HepG2 (cell line): Measurements from ENCODE around the gene DRAP1. TPM values are rescaled to one million over a fixed set of nuclear protein-coding genes. Genes with fewer than 3 reads are reported as not detected.

Experiments used
- AHR ChIP-seq: IDR thresholded peaks from 2 replicates; pipeline ENCODE4 v1.6.1; 2018; ENCODE audit warnings: missing genetic modification reagents, missing compliant biosample characterization
- DMAP1 ChIP-seq: IDR thresholded peaks from 2 replicates; pipeline ENCODE4 v1.6.1; 2016
- DPF2 ChIP-seq: sonication (generic); formaldehyde crosslinking; IDR thresholded peaks from 2 replicates; pipeline ENCODE4 v1.4.0; 2020; ENCODE audit warnings: mild to moderate bottlenecking, low read depth, missing genetic modification reagents, borderline replicate concordance
- FOSL2 ChIP-seq: sonication (generic); formaldehyde crosslinking; IDR thresholded peaks from 2 replicates; pipeline ENCODE4 v1.4.0; 2020; ENCODE audit warnings: missing genetic modification reagents
- FOXC1 ChIP-seq: sonication (generic); formaldehyde crosslinking; IDR thresholded peaks from 2 replicates; pipeline ENCODE4 v1.8.0; 2022; ENCODE audit warnings: mild to moderate bottlenecking, missing genetic modification reagents, borderline replicate concordance
- KDM1A ChIP-seq: IDR thresholded peaks from 2 replicates; pipeline ENCODE4 v1.6.1; 2016; ENCODE audit warnings: missing compliant biosample characterization
- MAFG ChIP-seq: sonication (generic); formaldehyde crosslinking; IDR thresholded peaks from 2 replicates; pipeline ENCODE4 v1.5.1; 2020; ENCODE audit warnings: mild to moderate bottlenecking, missing genetic modification reagents
- MZF1 ChIP-seq: sonication (generic); formaldehyde crosslinking; IDR thresholded peaks from 2 replicates; pipeline ENCODE4 v1.8.1; 2023; ENCODE audit warnings: mild to moderate bottlenecking, missing genetic modification reagents, borderline replicate concordance
- POLR2AphosphoS5 ChIP-seq: IDR thresholded peaks from 2 replicates; pipeline ENCODE4 v1.6.1; 2012; ENCODE audit warnings: low read depth, low read length
- RFX3 ChIP-seq: IDR thresholded peaks from 2 replicates; pipeline ENCODE4 v1.6.1; 2016; ENCODE audit warnings: missing biosample characterization, missing genetic modification reagents
- SKI ChIP-seq: fragments of 450-650 bp; IDR thresholded peaks from one replicate; pipeline ENCODE4 v1.6.1; 2018; ENCODE audit warnings: mild to moderate bottlenecking; ENCODE audit not compliant: partially characterized antibody
- SMARCC2 ChIP-seq: fragments of 450-650 bp; IDR thresholded peaks from 2 replicates; pipeline ENCODE4 v1.6.1; 2017; ENCODE audit warnings: antibody characterized with exemption, mild to moderate bottlenecking
- SNRNP70 ChIP-seq: fragments of 200-400 bp; formaldehyde crosslinking; IDR thresholded peaks from 2 replicates; pipeline ENCODE4 v1.6.1; 2017; ENCODE audit warnings: mild to moderate bottlenecking, low read depth, low read length, moderate library complexity
- ZFP90 ChIP-seq: sonication (generic); formaldehyde crosslinking; IDR thresholded peaks from 2 replicates; pipeline ENCODE4 v1.8.0; 2022; ENCODE audit warnings: missing genetic modification reagents, mild to moderate bottlenecking, inconsistent platforms, borderline replicate concordance
- ZNF460 ChIP-seq: sonication (generic); formaldehyde crosslinking; IDR thresholded peaks from 2 replicates; pipeline ENCODE4 v1.5.1; 2020; ENCODE audit warnings: missing genetic modification reagents, mild to moderate bottlenecking, borderline replicate concordance
- ZNF577 ChIP-seq: sonication (generic); formaldehyde crosslinking; IDR thresholded peaks from 2 replicates; pipeline ENCODE4 v1.4.0; 2020; ENCODE audit warnings: mild to moderate bottlenecking, low read depth, missing genetic modification reagents, borderline replicate concordance
- ZNF781 ChIP-seq: sonication (generic); formaldehyde crosslinking; IDR thresholded peaks from 2 replicates; pipeline ENCODE4 v1.5.1; 2020; ENCODE audit warnings: borderline replicate concordance, mild to moderate bottlenecking, missing genetic modification reagents; ENCODE audit errors: not compliant biosample characterization
- ZNF878 ChIP-seq: sonication (generic); formaldehyde crosslinking; IDR thresholded peaks from 2 replicates; pipeline ENCODE4 v1.8.1; 2023; ENCODE audit warnings: mild to moderate bottlenecking, missing genetic modification reagents, moderate library complexity
- polyA plus RNA-seq, 8 experiments: library from polyadenylated mRNA; depleted of rRNA in 3 of 8; stranded (reverse) in 7 of 8; unstranded in 1 of 8; fragments of >200 nt; fragmentation: Illumina TruSeq in 4 of 8; extraction: Trizol in 4 of 8; gene quantifications; 2 replicates each; pipeline versions ENCODE4 v1.2.1 to v1.2.3, GENCODE V29; 2011 to 2016; ENCODE audit warnings: low read depth in 4 of 8, missing spikeins in 1 of 8, mixed read lengths in 1 of 8; ENCODE audit not compliant: insufficient read depth in 1 of 8
- total RNA-seq, 5 experiments: library from RNA; depleted of rRNA; stranded (reverse); fragments of >200 nt; fragmentation: Illumina TruSeq; extraction: Trizol; gene quantifications; 2 replicates each; pipeline ENCODE4 v1.2.3, GENCODE V29; 2016; ENCODE audit warnings: low read depth in 1 of 5
- TF ChIP-seq, protein P1 (sequence below): sonication (generic); formaldehyde crosslinking; IDR thresholded peaks from 2 replicates; pipeline ENCODE4 v1.4.0; 2020; ENCODE audit warnings: missing genetic modification reagents, mild to moderate bottlenecking, borderline replicate concordance
- TF ChIP-seq, protein P2 (sequence below): IDR thresholded peaks from 2 replicates; pipeline ENCODE4 v1.4.0; 2020; ENCODE audit warnings: mild to moderate bottlenecking, missing genetic modification reagents
- TF ChIP-seq, protein P3 (sequence below): sonication (generic); formaldehyde crosslinking; IDR thresholded peaks from 2 replicates; pipeline ENCODE4 v1.4.0; 2020; ENCODE audit warnings: missing genetic modification reagents, borderline replicate concordance

Gene DRAP1
- total and polyA plus RNA-seq, 2 of the 13 experiments (the other 11 are each of a cell fraction or from before 2014, with no cell fraction given), result 46.8 to 52.3 TPM

DNA sequence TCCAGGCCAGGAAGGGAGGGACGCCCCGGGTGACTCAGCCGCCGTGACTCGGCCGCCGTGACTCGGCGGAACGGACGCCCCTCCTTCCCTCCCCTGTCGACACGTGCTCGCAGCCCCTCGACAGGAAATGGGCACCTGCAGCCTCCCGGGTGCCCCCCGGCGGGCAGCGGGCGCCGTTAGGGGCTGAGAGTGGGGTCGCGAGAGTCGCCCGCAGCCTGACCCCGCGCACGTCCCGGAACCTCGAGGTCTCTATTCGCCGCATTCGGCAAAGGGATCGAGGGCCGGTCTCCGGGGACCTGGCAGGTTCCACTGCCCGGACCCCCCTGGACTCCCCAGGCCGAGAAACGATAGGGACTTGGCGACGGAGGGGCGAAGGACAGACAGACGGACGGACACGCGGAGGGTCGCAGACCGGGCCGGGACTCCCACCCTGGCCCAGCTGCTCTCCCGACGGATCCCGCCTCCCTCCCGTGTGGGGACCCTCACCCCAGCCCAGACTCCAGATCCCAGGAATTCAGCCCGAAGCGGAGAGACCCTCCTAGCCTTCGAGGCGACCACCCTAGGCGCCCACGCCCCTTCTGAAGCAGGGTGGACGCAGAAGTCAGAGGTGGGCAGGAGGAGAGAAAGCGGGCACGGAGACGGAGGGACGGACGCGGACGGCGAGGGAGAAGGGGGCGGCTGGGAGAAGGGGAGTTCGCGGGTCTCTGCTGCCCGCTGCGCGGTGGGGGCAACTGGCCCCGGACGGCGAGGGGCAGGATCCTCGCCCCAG lies 19.7 kb upstream of the DRAP1 start (continued):
- TF ChIP-seq, protein P1, sequence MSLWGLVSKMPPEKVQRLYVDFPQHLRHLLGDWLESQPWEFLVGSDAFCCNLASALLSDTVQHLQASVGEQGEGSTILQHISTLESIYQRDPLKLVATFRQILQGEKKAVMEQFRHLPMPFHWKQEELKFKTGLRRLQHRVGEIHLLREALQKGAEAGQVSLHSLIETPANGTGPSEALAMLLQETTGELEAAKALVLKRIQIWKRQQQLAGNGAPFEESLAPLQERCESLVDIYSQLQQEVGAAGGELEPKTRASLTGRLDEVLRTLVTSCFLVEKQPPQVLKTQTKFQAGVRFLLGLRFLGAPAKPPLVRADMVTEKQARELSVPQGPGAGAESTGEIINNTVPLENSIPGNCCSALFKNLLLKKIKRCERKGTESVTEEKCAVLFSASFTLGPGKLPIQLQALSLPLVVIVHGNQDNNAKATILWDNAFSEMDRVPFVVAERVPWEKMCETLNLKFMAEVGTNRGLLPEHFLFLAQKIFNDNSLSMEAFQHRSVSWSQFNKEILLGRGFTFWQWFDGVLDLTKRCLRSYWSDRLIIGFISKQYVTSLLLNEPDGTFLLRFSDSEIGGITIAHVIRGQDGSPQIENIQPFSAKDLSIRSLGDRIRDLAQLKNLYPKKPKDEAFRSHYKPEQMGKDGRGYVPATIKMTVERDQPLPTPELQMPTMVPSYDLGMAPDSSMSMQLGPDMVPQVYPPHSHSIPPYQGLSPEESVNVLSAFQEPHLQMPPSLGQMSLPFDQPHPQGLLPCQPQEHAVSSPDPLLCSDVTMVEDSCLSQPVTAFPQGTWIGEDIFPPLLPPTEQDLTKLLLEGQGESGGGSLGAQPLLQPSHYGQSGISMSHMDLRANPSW (CRISPR knock-in tag), result no peak
- TF ChIP-seq, protein P2, sequence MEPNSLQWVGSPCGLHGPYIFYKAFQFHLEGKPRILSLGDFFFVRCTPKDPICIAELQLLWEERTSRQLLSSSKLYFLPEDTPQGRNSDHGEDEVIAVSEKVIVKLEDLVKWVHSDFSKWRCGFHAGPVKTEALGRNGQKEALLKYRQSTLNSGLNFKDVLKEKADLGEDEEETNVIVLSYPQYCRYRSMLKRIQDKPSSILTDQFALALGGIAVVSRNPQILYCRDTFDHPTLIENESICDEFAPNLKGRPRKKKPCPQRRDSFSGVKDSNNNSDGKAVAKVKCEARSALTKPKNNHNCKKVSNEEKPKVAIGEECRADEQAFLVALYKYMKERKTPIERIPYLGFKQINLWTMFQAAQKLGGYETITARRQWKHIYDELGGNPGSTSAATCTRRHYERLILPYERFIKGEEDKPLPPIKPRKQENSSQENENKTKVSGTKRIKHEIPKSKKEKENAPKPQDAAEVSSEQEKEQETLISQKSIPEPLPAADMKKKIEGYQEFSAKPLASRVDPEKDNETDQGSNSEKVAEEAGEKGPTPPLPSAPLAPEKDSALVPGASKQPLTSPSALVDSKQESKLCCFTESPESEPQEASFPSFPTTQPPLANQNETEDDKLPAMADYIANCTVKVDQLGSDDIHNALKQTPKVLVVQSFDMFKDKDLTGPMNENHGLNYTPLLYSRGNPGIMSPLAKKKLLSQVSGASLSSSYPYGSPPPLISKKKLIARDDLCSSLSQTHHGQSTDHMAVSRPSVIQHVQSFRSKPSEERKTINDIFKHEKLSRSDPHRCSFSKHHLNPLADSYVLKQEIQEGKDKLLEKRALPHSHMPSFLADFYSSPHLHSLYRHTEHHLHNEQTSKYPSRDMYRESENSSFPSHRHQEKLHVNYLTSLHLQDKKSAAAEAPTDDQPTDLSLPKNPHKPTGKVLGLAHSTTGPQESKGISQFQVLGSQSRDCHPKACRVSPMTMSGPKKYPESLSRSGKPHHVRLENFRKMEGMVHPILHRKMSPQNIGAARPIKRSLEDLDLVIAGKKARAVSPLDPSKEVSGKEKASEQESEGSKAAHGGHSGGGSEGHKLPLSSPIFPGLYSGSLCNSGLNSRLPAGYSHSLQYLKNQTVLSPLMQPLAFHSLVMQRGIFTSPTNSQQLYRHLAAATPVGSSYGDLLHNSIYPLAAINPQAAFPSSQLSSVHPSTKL, result peak; percentile 48; the same call in 1 of the 2 replicates
- peak; percentile 92 for TF ChIP-seq MAFG (CRISPR knock-in tag)
- peak; percentile 85 for TF ChIP-seq ZNF878 (CRISPR knock-in tag)
- no peak for TF ChIP-seq DPF2 (CRISPR knock-in tag)
- no peak for TF ChIP-seq AHR (CRISPR knock-in tag)
- TF ChIP-seq MZF1 (CRISPR knock-in tag), result no peak; the same call in 1 of the 2 replicates
- TF ChIP-seq ZNF577, result no peak
- TF ChIP-seq FOSL2 (CRISPR knock-in tag), result peak; percentile 92
- no peak for TF ChIP-seq SKI
- TF ChIP-seq RFX3 (CRISPR knock-in tag), result no peak
- peak; percentile 58 for TF ChIP-seq ZNF781 (CRISPR knock-in tag)
- no peak for TF ChIP-seq KDM1A (CRISPR knock-in tag)
- TF ChIP-seq ZNF460 (CRISPR knock-in tag), result no peak
- TF ChIP-seq ZFP90, result peak; percentile 43; the same call in 1 of the 2 replicates
- TF ChIP-seq, protein P3, sequence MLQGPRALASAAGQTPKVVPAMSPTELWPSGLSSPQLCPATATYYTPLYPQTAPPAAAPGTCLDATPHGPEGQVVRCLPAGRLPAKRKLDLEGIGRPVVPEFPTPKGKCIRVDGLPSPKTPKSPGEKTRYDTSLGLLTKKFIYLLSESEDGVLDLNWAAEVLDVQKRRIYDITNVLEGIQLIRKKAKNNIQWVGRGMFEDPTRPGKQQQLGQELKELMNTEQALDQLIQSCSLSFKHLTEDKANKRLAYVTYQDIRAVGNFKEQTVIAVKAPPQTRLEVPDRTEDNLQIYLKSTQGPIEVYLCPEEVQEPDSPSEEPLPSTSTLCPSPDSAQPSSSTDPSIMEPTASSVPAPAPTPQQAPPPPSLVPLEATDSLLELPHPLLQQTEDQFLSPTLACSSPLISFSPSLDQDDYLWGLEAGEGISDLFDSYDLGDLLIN (CRISPR knock-in tag), result no peak
- no peak for TF ChIP-seq SNRNP70
- peak; percentile 45; the same call in 1 of the 2 replicates for TF ChIP-seq FOXC1
- peak; percentile 90 for TF ChIP-seq DMAP1 (CRISPR knock-in tag)
- no peak for TF ChIP-seq SMARCC2
- TF ChIP-seq POLR2AphosphoS5, result no peak
